PC-9 (cell line): ENCODE measurements around the gene SLC35D1.

ENCODE experiments used
- EZH2 ChIP-seq: fragments of 200-600 bp; sonication (generic); IDR thresholded peaks from 2 replicates; pipeline ENCODE4 v1.8.0; 2017; ENCODE audit warnings: antibody characterized with exemption, low read depth
- TF ChIP-seq, protein P1 (sequence below): fragments of 200-600 bp; sonication (generic); conservative IDR thresholded peaks from 2 replicates; pipeline ENCODE4 v1.6.1; 2017; ENCODE audit warnings: mixed run types, antibody characterized with exemption, mild to moderate bottlenecking, moderate library complexity

DNA sequence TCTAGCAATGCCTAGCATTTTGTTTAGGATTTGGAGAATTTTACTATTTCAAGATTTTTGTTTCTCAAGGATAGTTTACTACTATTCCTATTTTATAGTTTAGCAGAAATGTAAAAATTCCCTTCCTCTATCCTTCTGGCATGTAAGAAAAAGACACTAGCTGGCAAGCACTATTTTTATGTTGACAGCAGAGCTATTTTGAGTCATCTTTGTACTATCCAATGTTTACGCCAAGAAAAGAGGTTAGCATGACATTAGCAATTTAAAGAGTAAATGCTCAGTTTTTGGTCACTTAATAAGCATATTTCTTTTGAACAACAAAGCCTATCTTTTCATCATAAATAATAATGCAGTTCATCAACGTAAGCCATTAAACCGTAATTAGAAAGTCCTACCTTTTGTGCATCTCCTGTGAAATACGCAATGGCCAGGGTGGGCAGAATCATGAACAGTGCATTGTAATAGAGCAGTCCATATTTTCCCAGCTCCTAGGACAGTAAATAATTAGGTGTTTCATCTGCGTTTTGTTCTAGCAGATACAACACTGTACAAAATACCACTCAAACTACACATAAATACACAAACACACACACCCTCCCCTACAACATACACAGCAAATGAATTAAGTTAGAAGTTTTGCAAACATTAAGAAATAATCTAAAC is 12.0 kb downstream of the SLC35D1 start:
- TF ChIP-seq, protein P1, sequence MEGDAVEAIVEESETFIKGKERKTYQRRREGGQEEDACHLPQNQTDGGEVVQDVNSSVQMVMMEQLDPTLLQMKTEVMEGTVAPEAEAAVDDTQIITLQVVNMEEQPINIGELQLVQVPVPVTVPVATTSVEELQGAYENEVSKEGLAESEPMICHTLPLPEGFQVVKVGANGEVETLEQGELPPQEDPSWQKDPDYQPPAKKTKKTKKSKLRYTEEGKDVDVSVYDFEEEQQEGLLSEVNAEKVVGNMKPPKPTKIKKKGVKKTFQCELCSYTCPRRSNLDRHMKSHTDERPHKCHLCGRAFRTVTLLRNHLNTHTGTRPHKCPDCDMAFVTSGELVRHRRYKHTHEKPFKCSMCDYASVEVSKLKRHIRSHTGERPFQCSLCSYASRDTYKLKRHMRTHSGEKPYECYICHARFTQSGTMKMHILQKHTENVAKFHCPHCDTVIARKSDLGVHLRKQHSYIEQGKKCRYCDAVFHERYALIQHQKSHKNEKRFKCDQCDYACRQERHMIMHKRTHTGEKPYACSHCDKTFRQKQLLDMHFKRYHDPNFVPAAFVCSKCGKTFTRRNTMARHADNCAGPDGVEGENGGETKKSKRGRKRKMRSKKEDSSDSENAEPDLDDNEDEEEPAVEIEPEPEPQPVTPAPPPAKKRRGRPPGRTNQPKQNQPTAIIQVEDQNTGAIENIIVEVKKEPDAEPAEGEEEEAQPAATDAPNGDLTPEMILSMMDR, result no peak
- TF ChIP-seq EZH2, result no peak
